NCI-H226 (cell line): ENCODE results near the gene ENOX1.

Source experiments
- DNase-seq: peaks from one replicate; pipeline ENCODE4 v3.0.0-alpha.2; 2015

ENOX1 gene

DNA sequence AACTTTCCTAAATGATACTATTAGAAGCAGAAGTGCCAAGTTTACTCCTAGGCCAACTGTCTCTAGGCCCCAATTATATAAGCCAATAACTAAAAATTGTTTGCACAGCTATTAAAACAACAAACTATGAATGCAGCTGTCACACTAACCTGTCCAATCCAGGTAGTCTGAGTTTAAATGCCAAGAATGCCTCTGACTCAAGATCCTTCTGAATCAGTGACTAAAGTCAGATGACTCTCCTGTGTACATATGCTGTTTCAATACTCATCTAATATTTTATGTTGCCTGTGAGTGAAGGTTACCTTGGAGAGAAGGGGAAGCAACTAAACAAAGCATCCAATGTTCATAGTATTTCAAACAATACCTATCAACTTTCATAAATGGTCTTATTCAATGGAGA lies 257.0 kb downstream of the ENOX1 start:
- no peak for DNase-seq

DNA sequence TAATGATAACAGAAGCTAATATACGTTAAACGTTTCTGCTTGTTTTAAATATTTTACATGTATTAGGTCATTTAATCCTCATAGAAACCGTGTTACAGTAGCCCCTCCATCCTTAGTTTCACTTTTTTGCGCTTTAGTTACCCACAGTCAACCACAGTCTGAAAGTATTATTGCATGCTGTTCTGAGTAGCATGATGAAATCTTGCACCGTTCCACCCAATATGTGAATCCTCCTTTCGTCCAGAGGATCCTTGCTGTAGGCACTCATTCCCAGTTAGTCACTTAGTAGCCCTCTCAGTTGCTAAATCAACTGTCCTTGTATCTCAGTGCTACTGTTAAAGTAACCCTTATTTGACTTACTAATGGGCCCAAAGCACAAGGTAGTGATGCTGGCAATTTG lies 257.8 kb downstream of the ENOX1 start:
- no peak for DNase-seq

DNA sequence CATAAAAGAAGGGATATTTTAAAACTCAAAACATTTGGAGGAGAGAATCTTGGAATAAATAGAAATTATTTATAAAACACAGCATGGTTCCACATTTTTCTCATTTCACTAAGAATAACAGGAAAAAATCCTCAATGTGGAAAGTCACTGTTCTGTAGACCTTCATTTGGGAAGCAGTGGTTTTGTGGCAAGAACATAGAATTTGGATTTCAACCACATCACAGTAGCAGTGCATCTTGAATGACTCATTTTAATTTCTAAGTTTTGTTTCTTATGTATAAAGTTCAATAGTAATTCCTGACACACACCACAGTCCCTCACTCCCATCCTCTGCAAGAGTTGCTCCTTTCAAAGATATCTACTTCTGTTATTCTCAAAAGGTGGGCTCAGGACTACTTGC lies 264.0 kb downstream of the ENOX1 start:
- no peak for DNase-seq

DNA sequence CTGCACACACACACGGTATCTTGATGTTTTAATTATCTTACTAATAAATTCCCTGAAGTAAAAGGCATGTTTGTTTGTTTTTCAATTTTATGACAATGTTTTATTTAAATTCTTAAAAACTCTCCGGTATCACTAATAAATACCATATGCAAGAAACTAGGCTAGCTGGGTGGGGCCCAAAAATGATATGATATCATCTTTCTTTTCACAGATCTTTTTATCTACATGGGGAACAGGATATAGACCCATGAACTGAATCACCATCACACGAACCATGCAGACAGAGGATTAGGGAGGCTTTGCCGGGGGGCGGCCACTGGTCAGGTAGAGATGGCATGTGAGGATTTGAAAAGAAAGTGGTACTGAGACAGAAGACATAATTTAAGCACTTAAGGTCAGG lies 266.4 kb downstream of the ENOX1 start:
- DNase-seq = no peak

DNA sequence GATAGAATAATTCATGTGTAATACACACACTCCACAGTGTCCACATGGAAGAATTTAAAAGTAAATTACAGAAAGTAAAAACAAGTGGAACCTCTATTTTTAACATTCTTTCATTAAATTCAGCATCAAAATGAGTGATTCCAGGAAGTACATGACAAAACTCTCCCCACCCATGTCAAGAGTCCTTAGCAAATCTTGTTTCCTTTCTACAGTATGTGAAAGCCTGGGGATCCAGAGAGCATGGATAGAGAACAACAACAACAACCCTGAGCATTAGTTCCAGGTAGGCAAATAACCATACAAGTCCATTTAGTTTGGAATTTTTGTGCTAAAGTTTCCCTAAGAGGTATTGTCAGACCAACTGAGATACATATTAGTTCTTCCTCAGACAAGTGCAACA lies 267.9 kb downstream of the ENOX1 start:
- no peak for DNase-seq

- no peak for DNase-seq
These were observed 270.4 kb downstream of the ENOX1 start for GRCh38 chr13:43516401-43516833.

- DNase-seq = no peak
These were observed 271.2 kb downstream of the ENOX1 start for GRCh38 chr13:43515531-43515930.

GRCh38 chr13:43514311-43514710 lies 272.5 kb downstream of the ENOX1 start:
- DNase-seq = no peak

GRCh38 chr13:43512221-43512620 lies 274.6 kb downstream of the ENOX1 start:
- DNase-seq = no peak

DNA sequence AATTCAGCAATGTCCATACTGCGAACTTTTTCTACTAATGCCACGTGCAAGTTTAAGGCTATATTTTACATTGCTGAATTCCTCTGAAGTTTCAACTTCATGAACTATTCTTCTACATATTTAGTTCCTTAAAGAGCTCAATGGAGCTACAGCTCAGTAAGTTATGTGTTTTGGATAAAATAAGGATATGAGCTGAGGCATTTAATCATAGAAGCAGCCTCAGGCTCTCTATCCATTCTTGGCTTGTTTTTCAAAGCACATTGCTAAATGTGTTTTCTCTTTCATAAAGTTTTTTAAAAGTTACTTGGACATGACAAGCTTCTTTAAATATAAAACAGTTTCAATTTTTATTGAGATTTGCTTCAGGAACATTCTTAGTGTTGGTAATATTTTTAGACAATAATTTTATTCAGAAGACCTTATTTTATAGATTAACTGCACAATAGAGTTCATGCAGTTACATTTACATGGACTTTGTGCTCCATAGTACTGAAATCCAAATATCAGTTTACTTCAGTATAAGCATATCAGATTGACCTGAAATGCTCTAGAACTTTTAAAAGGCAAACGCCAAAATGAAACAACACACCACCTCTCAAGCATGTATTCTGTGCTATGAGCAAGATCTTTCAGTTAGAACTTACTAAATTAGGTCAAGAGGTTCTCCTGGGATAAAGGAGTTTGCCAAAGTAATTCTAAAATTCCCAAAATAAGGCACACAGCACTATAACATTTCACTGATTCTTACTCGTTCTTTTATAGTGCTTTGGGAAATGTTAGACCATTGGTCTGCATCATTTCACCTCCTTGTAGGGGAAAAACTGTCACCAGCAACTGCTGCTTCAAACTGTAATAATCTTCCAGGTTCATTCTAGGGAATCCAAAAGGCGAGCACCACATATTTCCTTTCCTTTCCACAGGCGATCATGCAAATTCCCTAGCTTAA lies 275.5 kb downstream of the ENOX1 start:
- no peak for DNase-seq

- no peak for DNase-seq
These were observed 291.0 kb downstream of the ENOX1 start for GRCh38 chr13:43495732-43496131.

GRCh38 chr13:43494206-43494605 lies 292.6 kb downstream of the ENOX1 start:
- DNase-seq = no peak

GRCh38 chr13:43493496-43494000 lies 293.2 kb downstream of the ENOX1 start:
- no peak for DNase-seq

GRCh38 chr13:43492745-43493144 lies 294.0 kb downstream of the ENOX1 start:
- DNase-seq = no peak

GRCh38 chr13:43492311-43492710 lies 294.5 kb downstream of the ENOX1 start:
- DNase-seq = no peak

GRCh38 chr13:43489233-43489632 lies 297.5 kb downstream of the ENOX1 start:
- DNase-seq = no peak

GRCh38 chr13:43487885-43488284 lies 298.9 kb downstream of the ENOX1 start:
- DNase-seq = no peak

DNA sequence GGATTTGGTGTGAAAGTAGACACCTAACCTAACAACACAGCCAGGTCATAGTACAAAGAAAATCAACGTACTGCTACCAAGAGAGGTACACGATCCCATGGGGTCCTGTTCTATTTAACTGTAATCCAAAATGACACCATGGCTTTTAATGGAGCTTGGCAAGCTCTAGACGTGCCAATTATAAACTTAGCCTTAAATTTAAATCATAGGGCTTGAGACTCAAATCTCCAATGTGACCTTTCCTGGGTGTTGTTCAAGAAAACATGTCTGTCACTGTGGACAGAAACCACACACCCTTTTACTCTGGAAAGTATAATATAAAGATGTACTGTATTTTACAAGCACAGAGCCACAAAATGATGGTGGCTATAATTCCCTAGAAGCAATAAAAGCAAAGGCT lies 299.3 kb downstream of the ENOX1 start:
- DNase-seq = no peak

DNA sequence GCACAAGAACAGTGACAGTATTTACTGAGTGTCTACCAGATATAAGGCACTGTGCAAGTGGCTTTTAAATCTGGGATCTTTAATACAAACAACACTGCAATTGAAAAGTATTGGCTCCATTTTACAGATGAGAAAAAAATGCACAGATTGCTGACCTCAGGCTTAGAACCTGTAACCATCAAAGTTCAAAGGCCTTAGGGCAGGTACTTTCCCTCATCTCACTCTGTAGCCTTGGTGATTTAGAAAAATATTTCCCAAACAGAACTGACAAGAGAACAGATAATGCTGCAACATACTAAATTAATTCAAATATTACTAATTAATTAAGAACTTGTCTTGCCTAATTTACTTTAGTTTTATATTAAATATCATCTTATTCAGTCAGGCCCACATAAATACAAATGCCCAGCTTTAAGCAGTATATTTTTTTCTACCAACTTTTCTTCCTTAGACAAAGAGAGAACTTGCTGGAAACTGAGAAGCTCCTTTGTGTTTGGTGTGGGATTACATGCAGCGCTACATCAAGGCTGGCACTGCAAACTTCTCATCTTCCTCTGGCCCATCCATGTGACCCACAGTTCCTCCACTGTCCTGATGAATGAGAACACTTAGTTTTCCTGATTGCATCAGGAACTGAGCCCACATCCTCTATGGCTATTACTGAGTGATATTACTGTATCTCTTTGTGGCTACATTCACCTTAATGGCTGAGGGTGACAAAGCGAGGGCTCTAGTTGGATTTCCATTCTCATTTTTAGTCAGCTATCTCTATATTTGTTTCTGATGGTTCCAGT lies 302.1 kb downstream of the ENOX1 start:
- no peak for DNase-seq

GRCh38 chr13:43483930-43484329 lies 302.8 kb downstream of the ENOX1 start:
- DNase-seq = no peak

DNA sequence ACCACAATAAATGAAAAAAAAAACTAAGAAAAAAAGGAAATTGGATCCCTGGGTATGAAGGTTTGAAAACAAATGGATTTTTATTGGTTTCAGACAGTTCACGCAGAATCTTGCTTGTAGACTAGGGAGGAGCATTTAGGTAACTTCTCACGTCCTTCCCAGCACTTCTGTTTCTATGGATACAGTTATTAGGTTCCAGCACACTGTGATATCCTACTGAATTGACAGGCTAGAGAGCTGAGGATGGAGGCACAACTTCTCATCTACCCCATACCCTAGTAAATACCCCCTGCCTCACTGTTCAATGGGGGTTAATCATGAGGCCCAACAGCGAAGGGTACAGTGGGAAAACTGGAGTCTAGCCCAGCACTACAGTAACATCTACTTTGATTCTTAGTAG lies 304.1 kb downstream of the ENOX1 start:
- DNase-seq = no peak

DNA sequence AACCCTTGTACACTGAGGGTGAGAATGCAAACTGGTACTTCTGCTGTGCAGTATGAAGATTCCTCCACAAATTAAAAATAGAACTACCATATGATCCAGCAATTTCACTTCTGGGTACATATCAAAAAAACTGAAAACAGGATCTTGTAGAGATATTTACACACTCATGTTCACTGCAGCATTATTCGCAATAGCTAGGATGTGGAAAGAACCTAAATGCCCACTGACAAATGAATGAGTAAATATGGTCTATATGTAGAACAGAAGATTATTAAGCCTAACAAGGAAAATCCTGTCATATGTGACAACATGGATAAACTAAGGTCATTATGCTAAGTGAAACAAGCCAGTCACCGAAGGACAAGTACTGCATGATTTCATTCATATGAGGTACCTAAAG lies 304.7 kb downstream of the ENOX1 start:
- no peak for DNase-seq

GRCh38 chr13:43478902-43479301 lies 307.9 kb downstream of the ENOX1 start:
- DNase-seq = no peak

GRCh38 chr13:43478211-43478610 lies 308.6 kb downstream of the ENOX1 start:
- no peak for DNase-seq
